Loucy (cell line): Measurements from ENCODE around the gene LDAF1.

ENCODE experiments used
- H2AFZ ChIP-seq: fragments of 200-600 bp; sonication (generic); 2 replicates; pipeline ENCODE4 v1.6.0; 2016; ENCODE audit warnings: antibody characterized with exemption, mild to moderate bottlenecking, low read length, moderate library complexity
- H3F3A ChIP-seq: fragments of 200-600 bp; 2 replicates; pipeline ENCODE4 v1.6.0; 2016; ENCODE audit warnings: antibody characterized with exemption, low read depth, mild to moderate bottlenecking
- H3K27me3 ChIP-seq: fragments of 200-600 bp; sonication (generic); 2 replicates; pipeline ENCODE4 v1.6.1; 2014; ENCODE audit warnings: low read length, mild to moderate bottlenecking; ENCODE audit not compliant: insufficient read depth, poor library complexity, severe bottlenecking
- H3K36me3 ChIP-seq: fragments of 200-600 bp; sonication (generic); 2 replicates; pipeline ENCODE4 v1.6.1; 2016; ENCODE audit warnings: low read length; ENCODE audit not compliant: insufficient read depth
- H3K4me1 ChIP-seq: fragments of 200-600 bp; sonication (generic); 2 replicates; pipeline ENCODE4 v1.5.1; 2014; ENCODE audit warnings: low read length, mild to moderate bottlenecking; ENCODE audit not compliant: insufficient read depth, poor library complexity, severe bottlenecking
- H3K4me2 ChIP-seq: fragments of 200-600 bp; sonication (generic); 2 replicates; pipeline ENCODE4 v1.6.0; 2014; ENCODE audit warnings: antibody characterized with exemption, low read length, low read depth, mild to moderate bottlenecking; ENCODE audit not compliant: poor library complexity, severe bottlenecking
- H3K4me3 ChIP-seq: fragments of 200-600 bp; sonication (generic); 2 replicates; pipeline ENCODE4 v1.5.1; 2014; ENCODE audit warnings: low read length, mild to moderate bottlenecking, mixed read lengths; ENCODE audit not compliant: poor library complexity, severe bottlenecking
- H3K79me2 ChIP-seq: fragments of 200-600 bp; sonication (generic); 2 replicates; pipeline ENCODE4 v1.6.1; 2014; ENCODE audit warnings: low read length; ENCODE audit not compliant: insufficient read depth
- H3K9ac ChIP-seq: fragments of 200-600 bp; sonication (generic); 2 replicates; pipeline ENCODE4 v1.6.0; 2014; ENCODE audit warnings: mild to moderate bottlenecking, low read depth, low read length, moderate library complexity; ENCODE audit not compliant: poor library complexity, severe bottlenecking
- H3K9me2 ChIP-seq: fragments of 200-600 bp; sonication (generic); replicated peaks from 2 replicates; pipeline ENCODE4 v1.6.1; 2016; ENCODE audit warnings: low read depth, low read length, mixed read lengths
- H3K9me3 ChIP-seq: fragments of 200-600 bp; sonication (generic); 2 replicates; pipeline ENCODE4 v1.6.1; 2014; ENCODE audit warnings: mild to moderate bottlenecking, antibody characterized with exemption, low read length, low read depth; ENCODE audit not compliant: insufficient read depth
- H4K20me1 ChIP-seq: fragments of 200-600 bp; sonication (generic); 2 replicates; pipeline ENCODE4 v1.6.0; 2014; ENCODE audit warnings: antibody characterized with exemption, low read length, mild to moderate bottlenecking; ENCODE audit not compliant: insufficient read depth, poor library complexity, severe bottlenecking
- EZH2phosphoT487 ChIP-seq: fragments of 200-600 bp; IDR thresholded peaks from 2 replicates; pipeline ENCODE4 v1.6.1; 2018; ENCODE audit warnings: antibody characterized with exemption, mild to moderate bottlenecking, moderate library complexity, borderline replicate concordance
- TF ChIP-seq, protein P1 (sequence below): fragments of 200-600 bp; sonication (generic); conservative IDR thresholded peaks from 2 replicates; pipeline ENCODE4 v1.5.1; 2014; ENCODE audit warnings: mild to moderate bottlenecking, antibody characterized with exemption, low read length

The LDAF1 gene

DNA sequence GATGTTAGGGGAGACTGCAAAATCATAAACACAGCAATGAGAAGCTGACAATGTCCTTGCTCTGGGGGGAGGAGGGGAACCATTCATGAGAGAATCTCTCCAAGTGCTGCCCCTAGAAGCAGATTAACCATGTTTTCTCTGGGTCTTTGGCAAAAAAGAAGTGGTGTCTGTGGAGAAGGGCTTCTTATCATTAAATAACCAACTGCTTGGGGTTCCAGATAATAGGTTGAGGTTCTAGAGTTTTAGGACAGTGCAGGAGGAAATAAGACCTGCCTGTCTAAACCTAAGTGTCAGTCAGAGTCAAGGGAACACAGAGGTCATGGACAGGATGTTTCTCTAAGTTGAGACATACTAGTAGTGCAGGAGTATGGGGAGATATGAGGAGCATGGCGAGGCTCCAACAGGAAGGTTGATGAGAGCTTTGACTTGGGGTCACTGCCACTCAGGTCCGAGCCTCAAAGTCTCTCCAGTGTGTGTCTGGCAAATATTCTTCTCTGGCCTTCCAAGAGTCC, 69.9 kb downstream of the LDAF1 start:
- peaks cover 7% of the 10 kb centered on the region for H3K27me3 ChIP-seq
- no peaks in the 10 kb centered on the region for H3K9me2 ChIP-seq
- H3K9ac ChIP-seq: no peak overlapping the region
- H2AFZ ChIP-seq: no peak overlapping the region
- H3K4me3 ChIP-seq: no peak overlapping the region
- H3K79me2 ChIP-seq: no peaks in the 10 kb centered on the region
- H4K20me1 ChIP-seq: no peaks in the 10 kb centered on the region
- H3F3A ChIP-seq: no peaks in the 10 kb centered on the region
- no peaks in the 10 kb centered on the region for H3K36me3 ChIP-seq
- no peaks in the 10 kb centered on the region for H3K4me1 ChIP-seq
- H3K9me3 ChIP-seq: no peaks in the 10 kb centered on the region
- TF ChIP-seq, protein P1, sequence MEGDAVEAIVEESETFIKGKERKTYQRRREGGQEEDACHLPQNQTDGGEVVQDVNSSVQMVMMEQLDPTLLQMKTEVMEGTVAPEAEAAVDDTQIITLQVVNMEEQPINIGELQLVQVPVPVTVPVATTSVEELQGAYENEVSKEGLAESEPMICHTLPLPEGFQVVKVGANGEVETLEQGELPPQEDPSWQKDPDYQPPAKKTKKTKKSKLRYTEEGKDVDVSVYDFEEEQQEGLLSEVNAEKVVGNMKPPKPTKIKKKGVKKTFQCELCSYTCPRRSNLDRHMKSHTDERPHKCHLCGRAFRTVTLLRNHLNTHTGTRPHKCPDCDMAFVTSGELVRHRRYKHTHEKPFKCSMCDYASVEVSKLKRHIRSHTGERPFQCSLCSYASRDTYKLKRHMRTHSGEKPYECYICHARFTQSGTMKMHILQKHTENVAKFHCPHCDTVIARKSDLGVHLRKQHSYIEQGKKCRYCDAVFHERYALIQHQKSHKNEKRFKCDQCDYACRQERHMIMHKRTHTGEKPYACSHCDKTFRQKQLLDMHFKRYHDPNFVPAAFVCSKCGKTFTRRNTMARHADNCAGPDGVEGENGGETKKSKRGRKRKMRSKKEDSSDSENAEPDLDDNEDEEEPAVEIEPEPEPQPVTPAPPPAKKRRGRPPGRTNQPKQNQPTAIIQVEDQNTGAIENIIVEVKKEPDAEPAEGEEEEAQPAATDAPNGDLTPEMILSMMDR: no peak
- no peak for TF ChIP-seq EZH2phosphoT487
- H3K4me2 ChIP-seq: no peak overlapping the region
